Heart right ventricle (tissue), 16 donors: ENCODE measurements around the gene ACTR5. TPM values are rescaled to one million over a fixed set of nuclear protein-coding genes. Genes with fewer than 3 reads are reported as not detected.
A peak's percentile ranks its signal among the peaks of the same experiment; 100 is the strongest.

Experiments used
- ATAC-seq, 8 donors: fragments of 200-7000 bp; cut with Tn5 transposase; one replicate each; pipeline ENCODE4 v1.9.1; 2020; ENCODE audit warnings: mild to moderate bottlenecking in 8 of 8, moderate library complexity in 8 of 8, moderate number of reproducible peaks in 1 of 8
- DNase-seq, 2 donors: peaks; one replicate each; pipeline ENCODE4 v3.0.0-alpha.2; 2020
- H3K27ac ChIP-seq, 10 donors: fragments of 200-600 bp; sonication (generic) in 2 of 10; one replicate each; pipeline versions ENCODE4 v1.5.0 to v1.8.0; 2020 to 2022; ENCODE audit warnings: mild to moderate bottlenecking in 3 of 10
- H3K27me3 ChIP-seq, 7 donors: fragments of 200-600 bp; one replicate each; pipeline ENCODE4 v1.8.0; 2021 to 2022; ENCODE audit warnings: mild to moderate bottlenecking in 2 of 7
- H3K36me3 ChIP-seq, 9 donors: fragments of 200-600 bp; sonication (generic) in 1 of 9; one replicate each; pipeline versions ENCODE4 v1.5.0 to v1.8.0; 2020 to 2022; ENCODE audit warnings: mild to moderate bottlenecking in 2 of 9
- H3K4me1 ChIP-seq, 9 donors: fragments of 200-600 bp; sonication (generic) in 1 of 9; one replicate each; pipeline versions ENCODE4 v1.5.0 to v1.8.0; 2020 to 2022; ENCODE audit warnings: mild to moderate bottlenecking in 4 of 9
- H3K4me3 ChIP-seq, 10 donors: fragments of 200-600 bp; sonication (generic) in 2 of 10; one replicate each; pipeline versions ENCODE4 v1.5.0 to v1.8.0; 2020 to 2022; ENCODE audit warnings: mild to moderate bottlenecking in 7 of 10, moderate library complexity in 2 of 10
- H3K9me3 ChIP-seq, 11 donors: fragments of 200-600 bp in 10 of 11; sonication (generic) in 2 of 11; one replicate each; pipeline versions ENCODE4 v1.5.0 to v1.8.0; 2013 to 2022; ENCODE audit warnings: mild to moderate bottlenecking in 2 of 11, control low read depth in 1 of 11, moderate library complexity in 1 of 11
- WGBS, 2 donors: extraction: QIAGEN DNeasy Blood & Tissue Kit; methylation state at CpG; one replicate each; pipeline ENCODE4 v1.1.7; 2013; ENCODE audit warnings: inconsistent platforms in 1 of 2; 5-methylcytosine and 5-hydroxymethylcytosine counted together
- intact Hi-C, 10 donors: fragments of 100-400 bp; cut with DNase I; formaldehyde crosslinking; loops; one replicate each; pipeline versions ENCODE4 v1.11.1 to v1.14.2; 2022
- polyA plus RNA-seq, 2 donors: library from polyadenylated mRNA; stranded (reverse); fragments of 200-250 nt; gene quantifications; one replicate each; pipeline ENCODE4 v1.2.3, GENCODE V29; 2013
- total RNA-seq, 10 donors: library from RNA; stranded (reverse); fragmentation: NEBNext Ultra II Directional in 3 of 10; extraction: Animal tissue kit (Norgen Biotek cat#: 25700) in 3 of 10; gene quantifications; one replicate each; pipeline versions ENCODE4 v1.2.1 to v1.2.4, GENCODE V29; 2021 to 2023
- TF ChIP-seq, protein P1 (sequence below), 9 donors: fragments of 200-600 bp; sonication (generic) in 2 of 9; IDR thresholded peaks; one replicate each; pipeline versions ENCODE4 v1.5.0 to v1.8.0; 2021 to 2022; ENCODE audit warnings: antibody characterized with exemption in 9 of 9, mild to moderate bottlenecking in 5 of 9, moderate library complexity in 1 of 9
- donor health status: Arrhythmogenic right ventricular cardiomyopathy.
- donor health status: ischemic (EF 13 %, LVEDD 7.1; RV severe dilation, severe dysfunction).
- donor health status: healthy with polysubstance abuse.
- donor health status: DM: no; HTN: yes; CAD: no.
- donor health status: DM: no; HTN: no; CAD: no.
- donor health status: ischemic (EF 25% LVEDD 6.9; RV normal size, moderate dysfunction).
- donor health status: ischemic (EF 25% LVEDD 5.7; RV mildly dilated, moderate dysfunction).
- donor health status: healthy.
- donor health status: DM: yes; HTN: yes; CAD: no.
- donor health status: Ischemic cardiomyopathy.
- donor health status: ischemic (EF 35%, LVEDD 5.7; RV mildly dilated, moderate dysfunction).
- donor health status: nonischemic (EF 11% LVEDD 7.7; RV severe dilation, severe dysfunction).
- donor health status: DM: yes; HTN: yes; CAD: no.
- donor health status: PGD.
- donor health status: ischemic (EF 29% LVEDD 5.4; RV normal size, mild dysfunction).
- donor health status: nonischemic (EF 23%, LVEDD 6.1; RV moderate dilation, normal function).

ACTR5 gene
- total and polyA plus RNA-seq, 12 donors: 1.5 to 5.4 (median 2.8) TPM

DNA sequence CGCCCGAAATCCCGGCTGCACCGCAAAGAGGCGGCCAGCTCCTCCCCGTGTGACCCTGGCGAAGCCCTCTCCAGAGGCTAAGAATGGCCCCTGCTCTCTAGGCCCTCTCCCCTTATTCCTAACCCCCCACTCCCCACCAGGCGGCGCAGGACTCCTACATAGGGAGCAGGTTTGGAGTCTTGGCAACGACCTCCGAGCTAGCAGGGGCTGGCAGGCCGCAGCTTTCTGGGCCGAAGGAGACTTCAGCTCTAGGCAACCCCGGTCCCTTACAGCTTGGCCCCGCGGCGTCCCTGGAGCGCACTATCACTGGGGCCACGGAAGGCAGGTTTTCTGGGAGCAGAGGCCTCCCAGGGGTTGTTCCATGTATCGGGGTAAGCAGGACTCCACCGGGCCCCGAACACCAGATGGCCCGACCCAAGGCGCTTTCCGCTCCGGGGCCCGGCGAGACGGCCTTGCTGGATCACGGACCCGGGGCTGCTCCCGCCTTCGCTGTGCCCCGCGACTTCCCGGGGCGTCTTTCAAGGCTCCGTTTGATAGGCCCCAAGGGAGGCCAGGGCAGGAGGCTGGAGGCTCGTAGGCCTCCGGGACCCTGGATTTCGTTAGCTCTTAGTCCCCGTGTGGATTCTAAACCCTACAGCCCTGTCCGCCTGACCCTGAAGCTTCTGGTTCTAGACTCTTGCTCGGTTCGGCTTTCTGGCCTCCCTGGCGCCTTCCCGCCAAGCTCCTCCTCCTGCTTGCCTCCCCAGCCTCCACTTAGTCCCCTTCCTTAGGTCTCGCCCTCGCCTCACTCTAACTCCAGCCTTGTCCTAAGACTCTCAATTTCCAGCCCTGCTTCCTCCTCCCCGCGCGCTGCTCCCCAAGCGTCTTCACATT is 22.1 kb upstream of the ACTR5 start:
- Histone ChIP-seq H3K27ac (no peak overlapping the region), H3K36me3 (peaks cover 0 to 9% (median 0%) of the 10 kb centered on the region in 9 donors), H3K9me3 (no peaks in the 10 kb centered on the region), H3K27me3 (peaks cover 77 to 100% (median 100%) of the 10 kb centered on the region in 7 donors), H3K4me1 (peaks cover 0 to 69% (median 52%) of the 10 kb centered on the region in 9 donors), H3K4me3 (no peak overlapping the region)
- WGBS, 2 donors: 7 to 9% methylated on average over 49 to 53 of the region's 53 CpGs
- DNase-seq (peak in 1 of 2 donors; percentile 41), ATAC-seq (peak in 6 of 8 donors; percentile 7 to 64 (median 45))
- TF ChIP-seq, protein P1, sequence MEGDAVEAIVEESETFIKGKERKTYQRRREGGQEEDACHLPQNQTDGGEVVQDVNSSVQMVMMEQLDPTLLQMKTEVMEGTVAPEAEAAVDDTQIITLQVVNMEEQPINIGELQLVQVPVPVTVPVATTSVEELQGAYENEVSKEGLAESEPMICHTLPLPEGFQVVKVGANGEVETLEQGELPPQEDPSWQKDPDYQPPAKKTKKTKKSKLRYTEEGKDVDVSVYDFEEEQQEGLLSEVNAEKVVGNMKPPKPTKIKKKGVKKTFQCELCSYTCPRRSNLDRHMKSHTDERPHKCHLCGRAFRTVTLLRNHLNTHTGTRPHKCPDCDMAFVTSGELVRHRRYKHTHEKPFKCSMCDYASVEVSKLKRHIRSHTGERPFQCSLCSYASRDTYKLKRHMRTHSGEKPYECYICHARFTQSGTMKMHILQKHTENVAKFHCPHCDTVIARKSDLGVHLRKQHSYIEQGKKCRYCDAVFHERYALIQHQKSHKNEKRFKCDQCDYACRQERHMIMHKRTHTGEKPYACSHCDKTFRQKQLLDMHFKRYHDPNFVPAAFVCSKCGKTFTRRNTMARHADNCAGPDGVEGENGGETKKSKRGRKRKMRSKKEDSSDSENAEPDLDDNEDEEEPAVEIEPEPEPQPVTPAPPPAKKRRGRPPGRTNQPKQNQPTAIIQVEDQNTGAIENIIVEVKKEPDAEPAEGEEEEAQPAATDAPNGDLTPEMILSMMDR (IDR thresholded peaks at IDR 0.05): peak in 7 of 9 donors; percentile 32 to 50 (median 40)
- intact Hi-C loops: loop anchor here in 1 of 10 donors (5.0 kb wide), 1 partner anchor 74 kb away; no protein-coding TSS in a partner anchor

DNA sequence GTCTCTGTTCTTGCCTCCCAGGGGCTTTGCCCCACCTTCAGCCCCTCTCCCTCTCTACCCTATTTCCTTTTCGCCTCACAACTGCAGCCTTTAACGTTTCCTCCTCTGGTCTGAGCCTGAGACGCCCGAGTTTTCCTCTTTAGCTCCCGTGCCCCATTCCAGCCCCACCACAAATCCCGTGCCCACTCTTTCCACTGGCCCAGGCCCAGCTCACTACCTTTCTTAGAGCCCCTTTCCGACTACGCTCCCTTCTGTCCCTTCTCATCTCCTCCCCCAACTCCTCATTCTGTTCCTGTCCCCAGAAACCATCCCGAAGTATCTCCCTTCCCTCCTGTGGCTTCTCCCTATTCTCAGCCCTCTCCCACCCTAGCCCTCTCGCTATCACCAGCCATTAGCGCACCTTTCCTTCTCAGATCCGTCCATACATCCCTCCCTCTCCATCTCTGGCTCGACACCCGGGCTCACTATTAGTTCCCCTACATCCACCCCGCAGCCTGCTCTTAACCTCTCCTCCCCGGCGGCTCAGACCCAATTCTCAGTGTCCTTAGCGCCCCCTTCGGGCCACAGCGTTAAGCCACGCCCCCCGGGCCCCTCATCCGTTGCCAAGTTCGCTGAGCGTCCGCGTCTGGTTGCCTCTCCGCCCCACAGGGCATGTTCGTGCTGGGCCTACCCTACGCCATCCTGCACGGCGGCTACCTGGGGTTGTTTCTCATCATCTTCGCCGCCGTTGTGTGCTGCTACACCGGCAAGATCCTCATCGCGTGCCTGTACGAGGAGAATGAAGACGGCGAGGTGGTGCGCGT is 21.3 kb upstream of the ACTR5 start:
- peaks cover 81 to 100% (median 100%) of the 10 kb centered on the region in 7 donors for H3K27me3 ChIP-seq
- peaks cover 0 to 9% (median 0%) of the 10 kb centered on the region in 9 donors for H3K36me3 ChIP-seq
- H3K9me3 ChIP-seq: no peaks in the 10 kb centered on the region
- no peak for DNase-seq
- H3K4me3 ChIP-seq: no peak overlapping the region
- 2 to 3% methylated on average over 43 of the region's 43 CpGs for WGBS, 2 donors
- H3K4me1 ChIP-seq: peaks cover 0 to 76% (median 55%) of the 10 kb centered on the region in 9 donors
- ATAC-seq: peak in 1 of 8 donors; percentile 31
- H3K27ac ChIP-seq: no peak overlapping the region
- intact Hi-C loops: loop anchor here in 1 of 10 donors (5.0 kb wide), 1 partner anchor 75 kb away; no protein-coding TSS in a partner anchor
- TF ChIP-seq, protein P1 (IDR thresholded peaks at IDR 0.05): peak in 6 of 9 donors; percentile 14 to 45 (median 28)

DNA sequence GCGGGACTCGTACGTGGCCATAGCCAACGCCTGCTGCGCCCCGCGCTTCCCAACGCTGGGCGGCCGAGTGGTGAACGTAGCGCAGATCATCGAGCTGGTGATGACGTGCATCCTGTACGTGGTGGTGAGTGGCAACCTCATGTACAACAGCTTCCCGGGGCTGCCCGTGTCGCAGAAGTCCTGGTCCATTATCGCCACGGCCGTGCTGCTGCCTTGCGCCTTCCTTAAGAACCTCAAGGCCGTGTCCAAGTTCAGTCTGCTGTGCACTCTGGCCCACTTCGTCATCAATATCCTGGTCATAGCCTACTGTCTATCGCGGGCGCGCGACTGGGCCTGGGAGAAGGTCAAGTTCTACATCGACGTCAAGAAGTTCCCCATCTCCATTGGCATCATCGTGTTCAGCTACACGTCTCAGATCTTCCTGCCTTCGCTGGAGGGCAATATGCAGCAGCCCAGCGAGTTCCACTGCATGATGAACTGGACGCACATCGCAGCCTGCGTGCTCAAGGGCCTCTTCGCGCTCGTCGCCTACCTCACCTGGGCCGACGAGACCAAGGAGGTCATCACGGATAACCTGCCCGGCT is 20.6 kb upstream of the ACTR5 start:
- Histone ChIP-seq H3K36me3 (peaks cover 0 to 9% (median 0%) of the 10 kb centered on the region in 9 donors), H3K27ac (no peak overlapping the region), H3K9me3 (no peaks in the 10 kb centered on the region), H3K4me3 (no peak overlapping the region), H3K4me1 (peaks cover 0 to 76% (median 55%) of the 10 kb centered on the region in 9 donors), H3K27me3 (peaks cover 80 to 100% (median 100%) of the 10 kb centered on the region in 7 donors)
- TF ChIP-seq, protein P1 (IDR thresholded peaks at IDR 0.05): no peak
- intact Hi-C loops: loop anchor here in 1 of 10 donors (5.0 kb wide), 1 partner anchor 75 kb away; no protein-coding TSS in a partner anchor
- ATAC-seq: no peak
- DNase-seq: no peak
- WGBS, 2 donors: 4 to 7% methylated on average over 46 of the region's 46 CpGs
